DMS79 treated with DMSO at 0.1 percent for 48 hours (cell line): ENCODE data around the gene EFNB3.
A peak's percentile ranks its signal among the peaks of the same experiment; 100 is the strongest.

Source experiments
- DNase-seq: peaks from one replicate; lab custom pipeline; 2025; lab: John Stamatoyannopoulos, UW

Gene EFNB3

GRCh38 chr17:7700510-7700909 is 4.5 kb upstream of the EFNB3 start:
- DNase-seq = no peak

- DNase-seq = no peak
Observed at GRCh38 chr17:7701681-7702080, 3.3 kb upstream of the EFNB3 start.

- DNase-seq = no peak
Observed at GRCh38 chr17:7702776-7703175, 2.2 kb upstream of the EFNB3 start.

GRCh38 chr17:7703584-7704479 is 1.2 kb upstream of the EFNB3 start:
- DNase-seq = peak; percentile 55

- no peak for DNase-seq
Observed at GRCh38 chr17:7705269-7706255, 560 bp downstream of the EFNB3 start.

- no peak for DNase-seq
Observed at GRCh38 chr17:7706631-7707354, 1.8 kb downstream of the EFNB3 start.

- peak; percentile 16 for DNase-seq
Observed at GRCh38 chr17:7707446-7707845, 2.4 kb downstream of the EFNB3 start.

- DNase-seq = no peak
Observed at GRCh38 chr17:7707858-7708750, 3.1 kb downstream of the EFNB3 start.

GRCh38 chr17:7709031-7709430 is 4.0 kb downstream of the EFNB3 start:
- no peak for DNase-seq

GRCh38 chr17:7710301-7710700 is 5.3 kb downstream of the EFNB3 start:
- no peak for DNase-seq

- DNase-seq = no peak
Observed at GRCh38 chr17:7711051-7711755, 6.2 kb downstream of the EFNB3 start.

GRCh38 chr17:7712111-7712771 is 7.2 kb downstream of the EFNB3 start:
- peak; percentile 35 for DNase-seq

GRCh38 chr17:7713782-7714181 is 8.8 kb downstream of the EFNB3 start:
- no peak for DNase-seq

GRCh38 chr17:7714721-7715594 is 10.0 kb downstream of the EFNB3 start:
- no peak for DNase-seq

GRCh38 chr17:7715936-7716886 is 11.2 kb downstream of the EFNB3 start:
- peak; percentile 62 for DNase-seq

GRCh38 chr17:7716901-7717755 is 12.1 kb downstream of the EFNB3 start, which contains the start of gene DNAH2:
TSS of gene DNAH2 (plus strand) at chr17:7717744. CDS start at chr17:7719735, 1,991 bp downstream.
- DNase-seq = peak; percentile 96
